Gastrocnemius medialis (tissue), 4 donors: ENCODE measurements around the gene CCBE1. TPM values are rescaled to one million over a fixed set of nuclear protein-coding genes. Genes with fewer than 3 reads are reported as not detected.

Experiments used
- ATAC-seq, 2 donors: fragments of 150-250 bp; one replicate each; pipeline ENCODE4 v1.9.1; 2016
- DNase-seq, 2 donors: peaks; one replicate each; pipeline ENCODE4 v3.0.0-alpha.2; 2019
- H3K27ac ChIP-seq, 4 donors: fragments of 200-600 bp; sonication (generic); 1 replicate in 1 of 4; 2 replicates in 3 of 4; pipeline ENCODE4 v1.5.1; 2016 to 2018; ENCODE audit warnings: mild to moderate bottlenecking in 2 of 4, moderate library complexity in 1 of 4
- H3K27me3 ChIP-seq, 3 donors: fragments of 200-600 bp; sonication (generic) in 2 of 3; 1 replicate in 1 of 3; 2 replicates in 2 of 3; pipeline versions ENCODE4 v1.5.1 to v1.6.0; 2016 to 2019; ENCODE audit warnings: mild to moderate bottlenecking in 1 of 3, moderate library complexity in 1 of 3
- H3K36me3 ChIP-seq, 2 donors: fragments of 200-600 bp; sonication (generic) in 1 of 2; one replicate each; pipeline ENCODE4 v1.5.1; 2017 to 2018
- H3K4me1 ChIP-seq, 2 donors: fragments of 200-600 bp; sonication (generic) in 1 of 2; one replicate each; pipeline ENCODE4 v1.5.1; 2016 to 2017; ENCODE audit warnings: mild to moderate bottlenecking in 2 of 2
- H3K4me3 ChIP-seq, 4 donors: fragments of 200-600 bp; sonication (generic) in 3 of 4; 1 replicate in 1 of 4; 2 replicates in 3 of 4; pipeline ENCODE4 v1.5.1; 2016 to 2019; ENCODE audit warnings: mild to moderate bottlenecking in 2 of 4
- H3K9me3 ChIP-seq, 3 donors: fragments of 200-600 bp; sonication (generic) in 2 of 3; 1 replicate in 1 of 3; 2 replicates in 2 of 3; pipeline ENCODE4 v1.5.1; 2016 to 2019
- POLR2A ChIP-seq, 2 donors: fragments of 450-650 bp; IDR thresholded peaks; one replicate each; pipeline ENCODE4 v1.6.1; 2017; ENCODE audit warnings: antibody characterized with exemption in 2 of 2, mild to moderate bottlenecking in 2 of 2, moderate library complexity in 2 of 2
- in situ Hi-C, 4 donors: fragments of 200-750 bp; cut with MboI; loops; one replicate each; pipeline versions ENCODE4 v1.15.0 to v1.8.0; 2017; ENCODE audit warnings: low sequenced_read_pairs in 4 of 4
- intact Hi-C: fragments of 100-400 bp; cut with DNase I; formaldehyde crosslinking; loops from one replicate; pipeline ENCODE4 v1.15.1; 2023; ENCODE audit warnings: low total_unique reads
- total RNA-seq, 4 donors: library from RNA; depleted of rRNA; stranded (reverse); fragments of >200 nt; gene quantifications; one replicate each; pipeline versions ENCODE4 v1.1.0 to v1.2.3, GENCODE V29; 2016
- TF ChIP-seq, protein P1 (sequence below), 5 experiments: fragments of 450-650 bp in 3 of 5; fragments of 200-600 bp in 2 of 5; sonication (generic) in 2 of 5; IDR thresholded peaks in 4 of 5; conservative IDR thresholded peaks in 1 of 5; 1 replicate in 4 of 5; 2 replicates in 1 of 5; pipeline ENCODE4 v1.5.1; 2016 to 2019; ENCODE audit warnings: antibody characterized with exemption in 5 of 5, mild to moderate bottlenecking in 3 of 5, moderate library complexity in 3 of 5

Gene CCBE1
- total RNA-seq, 4 donors from 2014 or later = 0.44 to 2.7 (median 1.3) TPM

DNA sequence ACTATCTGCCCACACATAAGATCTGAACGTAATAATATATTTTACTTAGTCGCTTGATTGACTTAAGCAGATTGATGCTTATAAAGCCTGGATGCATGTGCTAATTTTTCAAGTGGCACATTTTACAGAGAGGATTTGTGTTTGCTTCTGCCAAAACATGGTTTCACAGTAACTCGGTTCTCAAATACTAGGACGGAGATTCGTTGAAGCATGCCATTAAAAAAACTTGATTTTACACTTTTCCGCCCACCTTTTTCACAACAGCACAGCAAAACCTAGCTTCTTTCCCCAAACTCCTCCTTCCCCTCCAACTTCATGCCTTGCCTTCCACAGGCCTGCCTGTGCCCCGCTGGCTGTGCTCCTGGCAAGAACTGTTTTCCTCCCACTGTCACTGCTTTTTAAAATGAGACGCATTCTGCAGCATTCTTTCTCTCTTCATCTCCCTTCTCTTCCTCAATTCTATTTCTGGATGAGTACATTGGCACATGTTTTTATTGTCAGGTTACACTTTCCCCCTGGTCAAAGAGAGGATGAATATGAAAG, 283.0 kb downstream of the CCBE1 start:
- TF ChIP-seq, protein P1, sequence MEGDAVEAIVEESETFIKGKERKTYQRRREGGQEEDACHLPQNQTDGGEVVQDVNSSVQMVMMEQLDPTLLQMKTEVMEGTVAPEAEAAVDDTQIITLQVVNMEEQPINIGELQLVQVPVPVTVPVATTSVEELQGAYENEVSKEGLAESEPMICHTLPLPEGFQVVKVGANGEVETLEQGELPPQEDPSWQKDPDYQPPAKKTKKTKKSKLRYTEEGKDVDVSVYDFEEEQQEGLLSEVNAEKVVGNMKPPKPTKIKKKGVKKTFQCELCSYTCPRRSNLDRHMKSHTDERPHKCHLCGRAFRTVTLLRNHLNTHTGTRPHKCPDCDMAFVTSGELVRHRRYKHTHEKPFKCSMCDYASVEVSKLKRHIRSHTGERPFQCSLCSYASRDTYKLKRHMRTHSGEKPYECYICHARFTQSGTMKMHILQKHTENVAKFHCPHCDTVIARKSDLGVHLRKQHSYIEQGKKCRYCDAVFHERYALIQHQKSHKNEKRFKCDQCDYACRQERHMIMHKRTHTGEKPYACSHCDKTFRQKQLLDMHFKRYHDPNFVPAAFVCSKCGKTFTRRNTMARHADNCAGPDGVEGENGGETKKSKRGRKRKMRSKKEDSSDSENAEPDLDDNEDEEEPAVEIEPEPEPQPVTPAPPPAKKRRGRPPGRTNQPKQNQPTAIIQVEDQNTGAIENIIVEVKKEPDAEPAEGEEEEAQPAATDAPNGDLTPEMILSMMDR (IDR thresholded peaks at IDR 0.05 in 4 of 5, conservative IDR thresholded peaks at IDR 0.05 in 1 of 5) = no peak
- no peak for TF ChIP-seq POLR2A (IDR thresholded peaks at IDR 0.05)
- no peaks in the 10 kb centered on the region for H3K36me3 ChIP-seq
- no peak overlapping the region for H3K27ac ChIP-seq
- no peak overlapping the region for H3K4me3 ChIP-seq
- ATAC-seq (no peak), DNase-seq (no peak)
- peaks cover 0 to 5% (median 0%) of the 10 kb centered on the region in 3 donors for H3K27me3 ChIP-seq
- intact Hi-C loops = no loop called here
- no peaks in the 10 kb centered on the region for H3K9me3 ChIP-seq
- H3K4me1 ChIP-seq = no peaks in the 10 kb centered on the region
- in situ Hi-C loops = loop anchor here in 2 of 4 donors (10.0 to 25.0 kb wide), 2 partner anchors 102 to 109 kb away; partner anchors contain the start of gene CPLX4 (in 1 of the 2)

DNA sequence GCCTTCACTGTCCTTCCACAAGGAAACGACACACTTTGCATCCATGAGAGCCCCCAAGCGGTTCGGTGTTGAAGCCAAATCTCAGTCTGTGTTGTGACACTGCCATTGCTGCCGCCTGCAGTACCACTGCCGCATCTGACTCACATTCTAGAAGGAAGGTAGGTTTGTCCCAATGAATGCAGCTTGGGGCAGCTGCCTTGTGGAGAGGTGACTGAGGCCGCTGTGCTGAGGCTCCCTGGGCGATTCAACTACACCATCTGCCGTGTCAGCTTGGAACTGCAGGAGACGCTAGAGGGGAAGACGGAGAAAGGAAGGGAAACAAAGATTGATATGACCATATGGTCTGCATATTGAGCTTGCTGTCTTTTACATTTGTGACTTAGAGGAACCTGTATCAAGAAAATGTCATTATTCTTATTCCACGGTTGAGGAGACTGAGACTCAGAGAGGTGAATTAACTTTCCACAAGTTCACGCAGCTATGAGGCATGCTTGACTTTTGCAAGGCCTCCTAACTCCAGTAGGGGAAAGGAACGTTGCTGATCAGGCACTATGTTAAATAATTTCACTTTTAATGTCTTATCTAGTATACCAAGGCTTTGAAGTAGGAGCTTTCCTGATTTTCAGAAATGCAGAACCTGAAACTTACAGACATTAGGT, 294.7 kb downstream of the CCBE1 start:
- Histone ChIP-seq H3K4me3 (no peak overlapping the region), H3K36me3 (no peaks in the 10 kb centered on the region), H3K27ac (no peak overlapping the region), H3K4me1 (no peaks in the 10 kb centered on the region), H3K9me3 (no peaks in the 10 kb centered on the region), H3K27me3 (no peaks in the 10 kb centered on the region)
- ATAC-seq = peak; percentile 86 to 99
- in situ Hi-C loops (loop anchor here in 3 of 4 donors (5.0 to 25.0 kb wide), 3 partner anchors 90 to 95 kb away; partner anchors contain the start of gene CPLX4 (in 1 of the 3)), intact Hi-C loops (loop anchor here (2.0 kb wide), 3 partner anchors 44 to 154 kb away; partner anchors contain the start of gene LMAN1)
- DNase-seq = peak; percentile 53 to 67
- TF ChIP-seq POLR2A (IDR thresholded peaks at IDR 0.05) = no peak
- TF ChIP-seq, protein P1 (IDR thresholded peaks at IDR 0.05 in 4 of 5, conservative IDR thresholded peaks at IDR 0.05 in 1 of 5) = peak; percentile 79 to 96 (median 89)

- no peaks in the 10 kb centered on the region for H3K9me3 ChIP-seq
- TF ChIP-seq POLR2A (IDR thresholded peaks at IDR 0.05) = no peak
- TF ChIP-seq, protein P1 (IDR thresholded peaks at IDR 0.05 in 4 of 5, conservative IDR thresholded peaks at IDR 0.05 in 1 of 5) = no peak
- H3K27ac ChIP-seq = no peak overlapping the region
- no peaks in the 10 kb centered on the region for H3K27me3 ChIP-seq
- no peaks in the 10 kb centered on the region for H3K36me3 ChIP-seq
- ATAC-seq (no peak), DNase-seq (no peak)
- in situ Hi-C loops = loop anchor here in 3 of 4 donors (5.0 to 25.0 kb wide), 3 partner anchors 88 to 93 kb away; partner anchors contain the start of gene CPLX4 (in 1 of the 3)
- no peak overlapping the region for H3K4me3 ChIP-seq
- no peaks in the 10 kb centered on the region for H3K4me1 ChIP-seq
- intact Hi-C loops = no loop called here
Observed at GRCh38 chr18:59400407-59400806, 296.8 kb downstream of the CCBE1 start.

DNA sequence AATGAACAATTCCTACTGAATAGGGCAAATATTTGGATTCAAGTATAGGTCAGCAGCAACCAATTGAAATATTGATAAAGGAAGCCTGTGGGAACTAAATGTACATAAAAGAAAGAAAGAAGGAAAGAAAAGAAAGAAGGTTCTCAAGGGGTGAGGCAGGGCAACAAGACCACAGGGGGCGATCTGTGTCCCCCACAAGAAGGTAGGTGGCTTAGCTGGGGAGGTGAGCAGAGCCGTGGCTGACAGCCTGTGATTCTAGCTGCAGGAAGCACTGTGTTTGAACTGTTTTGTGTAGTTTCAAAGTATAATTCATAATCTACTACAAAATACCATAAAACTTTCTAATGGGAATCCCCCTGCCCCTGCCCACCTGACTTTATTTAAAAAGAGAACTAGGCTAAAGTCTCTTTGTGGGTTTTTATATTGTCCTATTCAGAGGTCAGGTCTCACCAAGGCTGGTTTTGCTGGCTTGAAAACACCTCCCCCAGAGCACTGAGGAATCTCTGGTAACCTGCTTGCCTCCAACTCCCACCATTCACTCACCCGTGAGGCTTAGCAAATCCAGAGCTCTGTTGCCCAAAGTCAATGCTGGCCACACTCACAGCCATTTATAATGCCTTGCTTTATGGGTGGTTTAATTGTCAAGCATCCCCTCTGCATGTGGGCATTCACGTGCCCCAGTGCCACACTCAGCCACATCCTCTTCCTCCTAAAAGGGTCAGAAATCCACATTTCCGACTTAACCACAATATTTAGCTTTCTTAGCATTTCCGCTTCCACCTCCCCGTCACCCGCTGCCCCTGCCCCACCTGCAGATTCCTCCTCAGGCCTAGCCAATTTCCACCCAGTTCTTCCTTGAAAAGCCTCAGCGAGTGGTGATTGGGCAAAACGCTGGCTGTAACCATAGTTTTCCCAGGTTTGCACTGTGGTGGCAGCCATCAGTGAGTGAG, 301.7 kb downstream of the CCBE1 start:
- H3K4me3 ChIP-seq = no peak overlapping the region
- no peak overlapping the region for H3K27ac ChIP-seq
- DNase-seq (no peak), ATAC-seq (no peak)
- no peaks in the 10 kb centered on the region for H3K36me3 ChIP-seq
- no peaks in the 10 kb centered on the region for H3K27me3 ChIP-seq
- no peak for TF ChIP-seq POLR2A (IDR thresholded peaks at IDR 0.05)
- TF ChIP-seq, protein P1 (IDR thresholded peaks at IDR 0.05 in 4 of 5, conservative IDR thresholded peaks at IDR 0.05 in 1 of 5) = no peak
- intact Hi-C loops = no loop called here
- no peaks in the 10 kb centered on the region for H3K9me3 ChIP-seq
- H3K4me1 ChIP-seq = peaks cover 0 to under 1% of the 10 kb centered on the region in 2 donors
- in situ Hi-C loops = no loop called here
